Spinal cord (tissue), 10 donors: ENCODE data around the gene MORF4L1. TPM values are rescaled to one million over a fixed set of nuclear protein-coding genes. Genes with fewer than 3 reads are reported as not detected.
"Not testable (repeated sequence)": the region's sequence is repeated elsewhere in the genome, so short reads cannot be mapped to it uniquely, and the experiment has no call there.

Experiments
- DNase-seq, 6 donors: peaks; one replicate each; pipeline versions ENCODE4 v3.0.0 to v3.0.0-alpha.2; 2013 to 2015; ENCODE audit warnings: low spot score in 6 of 6, low read depth in 4 of 6
- H3K27ac ChIP-seq: one replicate; pipeline ENCODE4 v1.5.1; 2013; ENCODE audit warnings: low read depth, low read length, control low read depth
- H3K27me3 ChIP-seq: one replicate; pipeline ENCODE4 v1.6.1; 2013; ENCODE audit warnings: low read length; ENCODE audit not compliant: control insufficient read depth, insufficient read depth
- H3K36me3 ChIP-seq: one replicate; pipeline ENCODE4 v1.6.1; 2013; ENCODE audit warnings: low read length; ENCODE audit not compliant: control insufficient read depth, insufficient read depth
- H3K4me1 ChIP-seq: one replicate; pipeline ENCODE4 v1.6.1; 2013; ENCODE audit warnings: low read length; ENCODE audit not compliant: control insufficient read depth, insufficient read depth
- H3K4me3 ChIP-seq: one replicate; pipeline ENCODE4 v1.5.1; 2013; ENCODE audit warnings: low read depth, low read length, control low read depth
- H3K9me3 ChIP-seq: one replicate; pipeline ENCODE4 v1.6.1; 2013; ENCODE audit warnings: low read length; ENCODE audit not compliant: control insufficient read depth, insufficient read depth
- WGBS: methylation state at CpG from one replicate; pipeline ENCODE4 v1.1.5; 2013; ENCODE audit warnings: missing lambda C conversion rate; ENCODE audit not compliant: insufficient coverage; 5-methylcytosine and 5-hydroxymethylcytosine counted together
- polyA plus RNA-seq, 2 donors: library from polyadenylated mRNA; unstranded; fragments of 120-200 nt; gene quantifications; one replicate each; pipeline ENCODE4 v1.2.1, GENCODE V29; 2013; ENCODE audit not compliant: insufficient read length in 2 of 2
- total RNA-seq, 2 donors: library from RNA; depleted of rRNA in 1 of 2; stranded (reverse); fragments of 120-200 nt in 1 of 2; fragments of >200 nt in 1 of 2; gene quantifications; one replicate each; pipeline versions ENCODE4 v1.2.3 to v1.2.4, GENCODE V29; 2013 to 2014
- donor health status: healthy.

MORF4L1 gene
- total and polyA plus RNA-seq, 4 donors, result 468 to 713 (median 648) TPM

GRCh38 chr15:78853500-78853899, 19.2 kb upstream of the MORF4L1 start:
- DNase-seq, result no peak
- Histone ChIP-seq H3K9me3 (no peaks in the 10 kb centered on the region), H3K4me1 (peaks cover 7% of the 10 kb centered on the region), H3K27me3 (no peaks in the 10 kb centered on the region), H3K4me3 (no peak overlapping the region), H3K36me3 (no peaks in the 10 kb centered on the region), H3K27ac (no peak overlapping the region)
- 95% methylated on average over 6 of the region's 6 CpGs for WGBS

GRCh38 chr15:78854833-78855372, 17.8 kb upstream of the MORF4L1 start:
- no peak overlapping the region for H3K27ac ChIP-seq
- H3K27me3 ChIP-seq, result no peaks in the 10 kb centered on the region
- no peaks in the 10 kb centered on the region for H3K36me3 ChIP-seq
- H3K9me3 ChIP-seq, result peaks cover 2% of the 10 kb centered on the region
- no peak overlapping the region for H3K4me3 ChIP-seq
- DNase-seq, result no peak
- WGBS, result no CpG with 5 or more reads among the region's 2 CpGs
- peaks cover 7% of the 10 kb centered on the region for H3K4me1 ChIP-seq

- WGBS, result no CpG with 5 or more reads among the region's 4 CpGs
- no peak for DNase-seq
- Histone ChIP-seq H3K36me3 (no peaks in the 10 kb centered on the region), H3K4me3 (no peak overlapping the region), H3K9me3 (peaks cover 2% of the 10 kb centered on the region), H3K27me3 (no peaks in the 10 kb centered on the region), H3K27ac (no peak overlapping the region), H3K4me1 (peaks cover 7% of the 10 kb centered on the region)
Observed at GRCh38 chr15:78855746-78856145, 16.9 kb upstream of the MORF4L1 start.

GRCh38 chr15:78859971-78860719, 12.5 kb upstream of the MORF4L1 start:
- peaks cover 2% of the 10 kb centered on the region for H3K9me3 ChIP-seq
- peak; percentile 43 to 92 (median 60) for DNase-seq
- no peaks in the 10 kb centered on the region for H3K36me3 ChIP-seq
- H3K4me3 ChIP-seq, result peak overlapping the region; percentile 62
- under 1% methylated on average over 20 of the region's 28 CpGs for WGBS
- H3K27me3 ChIP-seq, result no peaks in the 10 kb centered on the region
- peak overlapping the region; percentile 81 for H3K27ac ChIP-seq
- no peaks in the 10 kb centered on the region for H3K4me1 ChIP-seq

GRCh38 chr15:78865585-78865984, 7.1 kb upstream of the MORF4L1 start:
- H3K27ac ChIP-seq, H3K9me3 ChIP-seq, DNase-seq, H3K4me1 ChIP-seq, H3K27me3 ChIP-seq, H3K4me3 ChIP-seq, H3K36me3 ChIP-seq: not testable (repeated sequence)
- WGBS, result 100% methylated on average over 5 of the region's 10 CpGs

GRCh38 chr15:78866031-78866430, 6.7 kb upstream of the MORF4L1 start:
- H3K9me3 ChIP-seq, DNase-seq: not testable (repeated sequence)

GRCh38 chr15:78866803-78867202, 5.9 kb upstream of the MORF4L1 start:
- Histone ChIP-seq H3K4me1 (peaks cover 3% of the 10 kb centered on the region), H3K27me3 (no peaks in the 10 kb centered on the region), H3K36me3 (no peaks in the 10 kb centered on the region), H3K27ac (no peak overlapping the region), H3K9me3 (no peaks in the 10 kb centered on the region), H3K4me3 (no peak overlapping the region)
- WGBS, result 20% methylated on average over 1 of the region's 4 CpGs
- no peak for DNase-seq

More at GRCh38 chr15:78866031-78866430, 6.7 kb upstream of the MORF4L1 start:
- H3K27me3 ChIP-seq, H3K36me3 ChIP-seq, H3K27ac ChIP-seq, H3K4me1 ChIP-seq, H3K4me3 ChIP-seq: not testable (repeated sequence)
- WGBS, result no CpG with 5 or more reads among the region's 8 CpGs

- Histone ChIP-seq H3K9me3 (no peaks in the 10 kb centered on the region), H3K27me3 (no peaks in the 10 kb centered on the region), H3K36me3 (no peaks in the 10 kb centered on the region), H3K27ac (no peak overlapping the region), H3K4me3 (no peak overlapping the region), H3K4me1 (peaks cover 5% of the 10 kb centered on the region)
- WGBS, result 97% methylated on average over 2 of the region's 3 CpGs
- no peak for DNase-seq
Observed at GRCh38 chr15:78868366-78868765, 4.3 kb upstream of the MORF4L1 start.

GRCh38 chr15:78871483-78872127, 1.1 kb upstream of the MORF4L1 start:
- H3K27ac ChIP-seq, result peak overlapping the region; percentile 97
- WGBS, result 76% methylated on average over 18 of the region's 24 CpGs
- H3K36me3 ChIP-seq, H3K27me3 ChIP-seq, H3K9me3 ChIP-seq: not testable (repeated sequence)
- peaks cover 20% of the 10 kb centered on the region for H3K4me1 ChIP-seq
- DNase-seq, result peak in 2 of 6 donors; percentile 7 to 12
- H3K4me3 ChIP-seq, result peak overlapping the region; percentile 88
